Stimulated activated CD4-positive, alpha-beta T cell treated with anti-CD3 and anti-CD28 coated beads, Interleukin-12 subunit alpha, Interleukin-12 subunit beta, amount 100 ng/mL, for 24 hours (primary cell): ENCODE data around the gene VIM.

Experiments
- DNase-seq, 2 experiments: peaks; one replicate each; pipeline ENCODE4 v3.0.0-alpha.2; 2020; ENCODE audit warnings: low read depth in 2 of 2

VIM gene

GRCh38 chr10:17209881-17210280, 18.2 kb upstream of the VIM start:
- no peak for DNase-seq

DNA sequence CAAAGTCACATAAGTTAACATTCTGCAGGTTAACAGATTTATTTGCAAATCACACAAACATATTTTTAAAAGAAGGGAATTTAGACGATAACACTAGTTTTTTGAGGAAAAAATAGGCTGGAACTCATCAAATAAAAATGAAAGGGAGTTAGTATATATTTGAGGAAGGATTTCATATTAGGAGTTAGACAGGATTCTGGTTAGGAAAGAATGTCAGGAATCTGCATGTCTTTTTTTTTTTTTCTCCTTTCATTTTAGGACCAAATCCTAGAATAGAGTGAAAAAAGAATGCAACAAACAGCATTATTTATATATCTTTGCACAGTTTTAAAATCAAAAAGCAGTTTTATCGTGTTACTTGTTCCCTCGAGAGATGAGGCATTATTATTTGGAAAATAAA, 17.7 kb upstream of the VIM start:
- no peak for DNase-seq

GRCh38 chr10:17212802-17213221, 15.2 kb upstream of the VIM start:
- no peak for DNase-seq

DNA sequence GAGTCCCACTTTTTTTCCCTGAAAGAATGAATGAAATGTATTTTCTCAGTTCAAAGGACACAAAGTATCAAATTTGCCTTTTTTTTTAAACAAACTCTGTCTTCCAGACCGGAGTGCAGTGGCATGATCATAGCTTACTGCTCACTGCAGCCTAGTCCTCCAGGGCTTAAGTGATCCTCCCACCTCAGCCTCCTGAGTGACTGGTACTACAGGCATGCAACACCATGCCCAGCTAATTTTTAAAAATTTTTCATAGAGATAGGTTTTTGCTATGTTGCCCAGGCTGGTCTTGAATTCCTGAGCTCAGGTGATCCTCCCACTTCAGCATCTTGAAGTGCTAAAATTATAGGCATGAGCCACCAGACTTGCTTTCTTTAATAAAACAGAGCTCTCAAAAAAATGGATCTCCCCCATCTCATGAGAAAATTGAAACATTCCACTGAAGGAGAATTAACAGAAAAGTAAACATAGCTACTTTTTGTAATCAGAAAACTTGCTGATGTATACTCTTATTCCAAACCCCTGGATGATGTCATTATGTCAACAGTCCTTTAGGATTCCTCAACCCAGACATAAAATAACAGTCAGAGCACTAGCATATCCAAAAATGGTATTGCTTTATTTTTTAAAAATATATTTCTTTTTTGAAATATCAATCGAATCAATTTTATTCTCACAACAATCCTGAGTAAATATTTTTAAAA, 14.2 kb upstream of the VIM start:
- no peak for DNase-seq

- no peak for DNase-seq
These were observed 13.5 kb upstream of the VIM start for GRCh38 chr10:17214526-17214925.

- DNase-seq: no peak
These were observed 12.9 kb upstream of the VIM start for GRCh38 chr10:17214971-17215781.

GRCh38 chr10:17215782-17216122, 12.3 kb upstream of the VIM start:
- no peak for DNase-seq

GRCh38 chr10:17216217-17216900, 11.7 kb upstream of the VIM start:
- DNase-seq: no peak

DNA sequence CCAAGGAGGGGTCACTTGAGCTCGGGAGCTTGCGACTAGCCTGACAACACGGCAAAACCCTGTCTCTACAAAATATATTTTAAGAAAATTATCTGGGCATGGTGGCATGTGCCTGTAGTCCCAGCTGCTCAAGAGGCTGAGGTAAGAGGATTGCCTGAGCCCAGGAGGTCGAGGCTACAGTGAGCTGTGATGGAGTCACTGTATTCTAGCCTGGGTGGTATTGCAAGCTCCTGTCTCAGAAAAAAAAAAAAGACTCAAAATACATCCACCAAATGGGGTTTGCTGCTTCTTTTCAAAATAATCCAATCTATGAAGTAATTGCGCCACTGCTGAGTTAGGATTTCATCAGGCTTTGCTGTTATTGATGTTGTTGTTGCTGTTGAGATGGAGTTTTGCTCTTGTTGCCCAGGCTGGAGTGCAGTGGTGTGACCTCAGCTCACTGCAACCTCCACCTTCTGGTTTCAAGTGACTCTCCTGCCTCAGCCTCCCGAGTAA, 11.1 kb upstream of the VIM start:
- no peak for DNase-seq

- DNase-seq: no peak
These were observed 10.3 kb upstream of the VIM start for GRCh38 chr10:17217631-17218232.

DNA sequence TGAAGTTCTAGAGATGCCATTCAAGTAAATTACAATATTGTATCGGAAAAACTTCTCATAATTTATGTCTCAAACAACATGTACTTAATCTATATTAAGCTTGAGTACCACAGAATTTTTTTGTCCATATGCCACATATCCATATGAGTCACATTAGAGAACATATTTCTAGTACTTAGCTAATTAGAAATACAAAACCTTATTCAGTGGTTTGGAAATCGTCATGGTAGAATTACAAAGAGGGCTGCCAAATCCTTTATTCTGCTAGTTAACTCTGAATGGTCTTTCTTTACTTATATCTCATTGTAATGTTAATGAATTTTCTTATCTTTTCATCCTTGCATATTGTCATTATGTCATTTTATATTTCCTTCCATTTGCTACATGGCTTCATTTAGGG, 9.0 kb upstream of the VIM start:
- DNase-seq: no peak

GRCh38 chr10:17220652-17221100, 7.4 kb upstream of the VIM start:
- no peak for DNase-seq

DNA sequence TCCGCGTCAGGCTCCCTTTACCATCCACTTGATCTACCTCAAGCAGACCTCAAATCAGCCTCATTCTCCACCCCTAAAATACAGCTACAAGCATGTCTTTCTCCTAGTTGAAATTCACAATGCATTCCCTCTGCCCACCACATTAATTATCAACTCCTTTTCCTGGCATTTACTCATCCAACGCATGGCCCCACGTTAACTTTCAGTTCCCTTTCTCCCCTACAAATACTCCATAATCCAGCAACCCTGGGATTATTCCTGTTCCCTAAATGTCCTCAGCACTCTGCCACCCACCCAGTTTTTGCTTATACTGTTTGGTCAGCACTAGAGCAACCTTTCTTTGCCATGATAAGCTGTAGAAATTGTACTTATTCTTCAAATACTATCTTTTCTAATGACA, 5.7 kb upstream of the VIM start:
- no peak for DNase-seq

- DNase-seq: no peak
These were observed 2.2 kb upstream of the VIM start for GRCh38 chr10:17225808-17226207.

DNA sequence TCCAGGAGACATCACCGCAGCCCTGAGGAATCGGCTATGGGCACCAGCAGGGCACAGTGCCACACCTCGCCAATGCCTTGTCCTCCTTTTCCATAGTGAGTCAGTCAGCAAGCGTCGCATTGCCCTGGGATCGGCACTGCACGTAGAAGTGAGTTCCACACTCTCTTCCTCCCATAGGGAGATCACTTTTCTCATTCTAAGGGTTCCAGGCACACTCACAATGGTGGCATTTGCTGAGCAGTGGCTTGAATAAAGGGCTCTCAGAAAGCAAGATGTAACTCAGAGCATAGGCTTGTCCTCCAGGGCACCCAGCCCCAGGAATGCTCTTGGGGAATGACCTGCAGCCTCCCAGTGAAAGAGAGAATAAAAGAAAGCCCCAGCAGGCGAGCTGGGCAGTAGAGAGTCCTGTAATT, 1.1 kb upstream of the VIM start:
- DNase-seq: no peak

GRCh38 chr10:17227367-17228090, 512 bp upstream of the VIM start:
- no peak for DNase-seq

GRCh38 chr10:17229016-17229716, 1.1 kb downstream of the VIM start:
- DNase-seq: peak; percentile 14 to 26

DNA sequence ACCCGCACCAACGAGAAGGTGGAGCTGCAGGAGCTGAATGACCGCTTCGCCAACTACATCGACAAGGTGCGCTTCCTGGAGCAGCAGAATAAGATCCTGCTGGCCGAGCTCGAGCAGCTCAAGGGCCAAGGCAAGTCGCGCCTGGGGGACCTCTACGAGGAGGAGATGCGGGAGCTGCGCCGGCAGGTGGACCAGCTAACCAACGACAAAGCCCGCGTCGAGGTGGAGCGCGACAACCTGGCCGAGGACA, 1.6 kb downstream of the VIM start:
- no peak for DNase-seq

DNA sequence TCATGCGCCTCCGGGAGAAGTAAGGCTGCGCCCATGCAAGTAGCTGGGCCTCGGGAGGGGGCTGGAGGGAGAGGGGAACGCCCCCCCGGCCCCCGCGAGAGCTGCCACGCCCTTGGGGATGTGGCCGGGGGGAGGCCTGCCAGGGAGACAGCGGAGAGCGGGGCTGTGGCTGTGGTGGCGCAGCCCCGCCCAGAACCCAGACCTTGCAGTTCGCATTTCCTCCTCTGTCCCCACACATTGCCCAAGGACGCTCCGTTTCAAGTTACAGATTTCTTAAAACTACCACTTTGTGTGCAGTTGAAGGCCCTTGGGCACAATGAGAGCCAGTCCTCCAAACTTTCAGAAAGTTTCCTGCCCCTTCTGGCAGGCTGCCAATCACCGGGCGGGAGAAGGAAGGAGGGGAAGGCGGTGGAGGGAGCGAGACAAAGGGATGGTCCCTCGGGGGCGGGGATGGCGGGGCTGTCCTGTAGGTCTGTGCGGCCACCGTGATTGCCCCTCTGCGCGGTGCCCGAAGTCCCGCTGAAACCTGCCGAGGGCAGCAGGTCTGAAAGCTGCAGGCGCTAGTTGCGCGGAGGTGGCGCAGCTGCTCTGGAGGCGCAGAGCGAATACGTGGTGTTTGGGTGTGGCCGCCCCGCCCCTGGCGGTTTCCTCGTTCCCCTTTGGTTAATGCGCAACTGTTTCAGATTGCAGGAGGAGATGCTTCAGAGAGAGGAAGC, 2.1 kb downstream of the VIM start:
- peak; percentile 75 to 87 for DNase-seq

DNA sequence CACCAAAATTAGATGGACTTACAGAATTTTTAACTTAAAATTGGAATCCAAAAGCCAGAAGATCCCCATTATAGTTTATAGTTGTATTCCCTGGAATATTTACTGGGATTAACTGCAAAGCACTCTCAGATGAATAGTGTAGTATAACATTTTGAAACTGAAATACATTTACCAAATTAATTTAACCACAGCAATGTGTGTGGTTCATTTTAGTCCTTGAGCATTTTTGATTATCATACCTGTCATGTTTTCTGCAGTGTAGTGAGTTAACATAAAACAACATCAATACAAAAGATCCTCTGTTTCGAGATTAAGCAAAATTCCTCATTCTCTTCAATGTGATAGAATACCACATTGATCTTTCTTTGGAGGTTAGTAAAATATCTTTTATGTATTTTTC, 3.7 kb downstream of the VIM start:
- no peak for DNase-seq
